BLaER1 treated with 17β-estradiol and CSF1 and Interleukin-3, amounts not matched to agents 10 nM and 100 nM (cell line): ENCODE measurements around the gene GRM5.

Source experiments
- H3K27ac ChIP-seq, 11 experiments: shearing (Covaris generic); formaldehyde crosslinking; 2 replicates each; pipeline ENCODE4 v1.8.1; 2022
- H3K27me3 ChIP-seq, 11 experiments: shearing (Covaris generic); formaldehyde crosslinking; 2 replicates each; pipeline ENCODE4 v1.8.1; 2022
- H3K36me3 ChIP-seq, 11 experiments: shearing (Covaris generic); formaldehyde crosslinking; 2 replicates each; pipeline ENCODE4 v1.8.1; 2022
- H3K4me1 ChIP-seq, 10 experiments: shearing (Covaris generic); formaldehyde crosslinking; 2 replicates each; pipeline ENCODE4 v1.8.1; 2022
- H3K4me2 ChIP-seq, 11 experiments: shearing (Covaris generic); formaldehyde crosslinking; 2 replicates each; pipeline ENCODE4 v1.8.1; 2022
- H3K4me3 ChIP-seq, 10 experiments: shearing (Covaris generic); formaldehyde crosslinking; 2 replicates each; pipeline ENCODE4 v1.8.1; 2022
- H3K9ac ChIP-seq, 11 experiments: shearing (Covaris generic); formaldehyde crosslinking; 2 replicates each; pipeline ENCODE4 v1.8.1; 2022
- H3K9me3 ChIP-seq, 11 experiments: shearing (Covaris generic); formaldehyde crosslinking; replicated peaks in 1 of 11; 2 replicates each; pipeline ENCODE4 v1.8.1; 2022
- H4K20me1 ChIP-seq, 11 experiments: shearing (Covaris generic); formaldehyde crosslinking; 2 replicates each; pipeline ENCODE4 v1.8.1; 2022
- Cebpa-rat ChIP-seq, 11 experiments: shearing (Covaris generic); IDR thresholded peaks; 2 replicates each; pipeline ENCODE4 v1.8.1; 2022

Gene GRM5

GRCh38 chr11:88501541-88501940 lies 564.2 kb downstream of the GRM5 start:
- Histone ChIP-seq H3K27ac (no peak overlapping the region), H3K4me1 (no peaks in the 10 kb centered on the region), H3K27me3 (no peaks in the 10 kb centered on the region), H4K20me1 (no peaks in the 10 kb centered on the region), H3K9me3 (no peaks in the 10 kb centered on the region), H3K4me3 (no peak overlapping the region), H3K9ac (no peak overlapping the region), H3K4me2 (no peak overlapping the region), H3K36me3 (no peaks in the 10 kb centered on the region)
- TF ChIP-seq Cebpa-rat (IDR thresholded peaks at IDR 0.05), result no peak

- Histone ChIP-seq H3K4me3 (no peak overlapping the region), H3K27me3 (no peaks in the 10 kb centered on the region)
These were observed 569.9 kb downstream of the GRM5 start for GRCh38 chr11:88495836-88496235.

GRCh38 chr11:88494848-88495247 lies 570.9 kb downstream of the GRM5 start:
- Histone ChIP-seq H3K27ac (no peak overlapping the region), H3K36me3 (no peaks in the 10 kb centered on the region), H3K4me3 (no peak overlapping the region), H3K9me3 (no peaks in the 10 kb centered on the region), H3K4me1 (no peaks in the 10 kb centered on the region), H3K9ac (no peak overlapping the region), H3K27me3 (no peaks in the 10 kb centered on the region), H4K20me1 (no peaks in the 10 kb centered on the region), H3K4me2 (no peak overlapping the region)
- TF ChIP-seq Cebpa-rat (IDR thresholded peaks at IDR 0.05), result no peak

More at GRCh38 chr11:88495836-88496235, 569.9 kb downstream of the GRM5 start:
- no peaks in the 10 kb centered on the region for H4K20me1 ChIP-seq
- no peak overlapping the region for H3K27ac ChIP-seq
- H3K36me3 ChIP-seq, result no peaks in the 10 kb centered on the region
- no peak overlapping the region for H3K4me2 ChIP-seq
- no peak overlapping the region for H3K9ac ChIP-seq
- no peaks in the 10 kb centered on the region for H3K9me3 ChIP-seq
- TF ChIP-seq Cebpa-rat (IDR thresholded peaks at IDR 0.05), result no peak
- no peaks in the 10 kb centered on the region for H3K4me1 ChIP-seq

- Histone ChIP-seq H4K20me1 (no peaks in the 10 kb centered on the region), H3K4me2 (no peak overlapping the region), H3K4me3 (no peak overlapping the region), H3K9me3 (no peaks in the 10 kb centered on the region), H3K27ac (no peak overlapping the region), H3K27me3 (no peaks in the 10 kb centered on the region), H3K4me1 (no peaks in the 10 kb centered on the region), H3K36me3 (no peaks in the 10 kb centered on the region), H3K9ac (no peak overlapping the region)
- no peak for TF ChIP-seq Cebpa-rat (IDR thresholded peaks at IDR 0.05)
These were observed 574.1 kb downstream of the GRM5 start for GRCh38 chr11:88491674-88492073.

DNA sequence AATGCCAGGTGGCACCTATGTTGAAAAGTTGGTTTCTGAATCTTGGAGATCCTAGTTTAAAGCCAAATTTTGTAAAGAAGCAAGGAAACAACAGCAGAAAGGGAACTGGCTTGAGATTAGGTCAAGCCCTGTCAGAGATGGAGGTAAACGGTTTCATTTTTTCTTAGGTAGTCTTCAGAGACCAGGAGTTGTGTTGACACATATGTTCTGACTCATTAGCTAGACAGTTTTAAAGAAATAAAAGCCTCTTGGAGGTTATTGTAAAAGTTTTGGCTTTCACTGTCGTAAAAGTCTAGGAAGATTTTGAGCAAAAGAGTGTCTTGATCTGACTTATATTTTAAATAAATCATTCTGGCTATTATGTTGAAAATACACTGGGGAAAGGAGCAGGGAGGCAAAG lies 576.8 kb downstream of the GRM5 start:
- no peak overlapping the region for H3K4me2 ChIP-seq
- TF ChIP-seq Cebpa-rat (IDR thresholded peaks at IDR 0.05), result no peak

DNA sequence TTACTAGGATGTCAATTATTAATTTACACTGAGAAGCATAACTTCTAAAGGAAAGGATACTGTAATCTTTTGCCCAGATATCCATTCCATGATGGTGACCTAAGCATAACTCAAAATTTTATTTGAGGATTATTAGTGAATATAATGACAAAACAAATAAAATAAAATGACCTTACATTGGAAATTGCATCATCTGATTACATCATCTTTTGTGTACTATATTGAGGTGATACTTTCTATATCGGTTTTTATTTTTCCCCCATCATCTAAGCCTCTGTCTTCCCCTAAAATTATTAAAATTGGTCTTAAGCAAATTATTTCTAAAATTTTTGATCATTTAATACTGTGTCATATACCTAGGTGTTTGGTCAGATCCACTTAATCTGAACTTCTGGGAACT lies 578.1 kb downstream of the GRM5 start:
- Histone ChIP-seq H3K4me1 (no peaks in the 10 kb centered on the region), H4K20me1 (no peaks in the 10 kb centered on the region), H3K9me3 (no peaks in the 10 kb centered on the region), H3K4me3 (no peak overlapping the region), H3K4me2 (no peak overlapping the region), H3K27ac (no peak overlapping the region), H3K36me3 (no peaks in the 10 kb centered on the region), H3K27me3 (no peaks in the 10 kb centered on the region), H3K9ac (no peak overlapping the region)
- TF ChIP-seq Cebpa-rat (IDR thresholded peaks at IDR 0.05), result no peak

More for the DNA sequence above, 576.8 kb downstream of the GRM5 start:
- no peak overlapping the region for H3K27ac ChIP-seq
- no peaks in the 10 kb centered on the region for H4K20me1 ChIP-seq
- H3K9ac ChIP-seq, result no peak overlapping the region
- H3K27me3 ChIP-seq, result no peaks in the 10 kb centered on the region
- no peaks in the 10 kb centered on the region for H3K36me3 ChIP-seq
- H3K4me1 ChIP-seq, result no peaks in the 10 kb centered on the region
- H3K9me3 ChIP-seq, result no peaks in the 10 kb centered on the region
- H3K4me3 ChIP-seq, result no peak overlapping the region

DNA sequence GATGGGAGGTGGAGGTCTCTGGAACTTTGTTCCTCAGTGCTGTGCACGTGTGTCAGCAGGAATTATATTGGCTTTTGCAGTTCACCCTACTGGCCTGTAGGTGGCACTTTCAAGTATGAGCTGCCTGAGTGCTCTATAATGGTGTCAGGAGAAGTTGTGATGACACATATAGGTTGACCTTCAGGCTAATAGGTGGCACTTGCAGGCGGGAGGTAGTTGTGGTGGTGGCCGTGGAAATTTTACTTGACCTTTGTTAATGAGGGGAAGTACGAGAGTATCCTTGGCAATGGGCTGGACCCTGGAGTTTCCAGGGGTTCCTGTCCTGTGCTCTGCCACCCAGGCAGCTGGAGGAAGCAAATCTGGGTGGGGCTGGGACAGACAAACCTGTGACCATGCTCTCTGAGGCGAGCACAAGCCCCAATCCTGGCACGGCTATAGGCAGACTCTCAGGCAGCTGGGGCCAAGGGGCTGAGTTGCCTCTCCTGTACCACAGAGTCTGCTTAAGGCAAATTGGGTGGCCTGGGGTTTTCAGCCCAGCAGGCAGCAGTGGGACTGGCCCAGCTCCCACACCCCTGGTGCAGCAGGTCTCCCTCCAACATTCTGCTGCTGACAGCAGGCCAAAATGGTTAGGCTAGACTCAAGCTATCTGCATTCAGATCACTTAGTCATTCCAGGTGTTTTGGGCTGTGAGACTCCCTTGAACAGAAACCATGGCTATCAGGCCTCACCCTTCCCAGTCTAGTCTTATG lies 580.7 kb downstream of the GRM5 start:
- Histone ChIP-seq H4K20me1 (no peaks in the 10 kb centered on the region), H3K36me3 (no peaks in the 10 kb centered on the region), H3K4me2 (no peak overlapping the region), H3K9ac (no peak overlapping the region), H3K27me3 (no peaks in the 10 kb centered on the region), H3K4me1 (no peaks in the 10 kb centered on the region), H3K9me3 (no peaks in the 10 kb centered on the region), H3K4me3 (no peak overlapping the region), H3K27ac (no peak overlapping the region)
- no peak for TF ChIP-seq Cebpa-rat (IDR thresholded peaks at IDR 0.05)

DNA sequence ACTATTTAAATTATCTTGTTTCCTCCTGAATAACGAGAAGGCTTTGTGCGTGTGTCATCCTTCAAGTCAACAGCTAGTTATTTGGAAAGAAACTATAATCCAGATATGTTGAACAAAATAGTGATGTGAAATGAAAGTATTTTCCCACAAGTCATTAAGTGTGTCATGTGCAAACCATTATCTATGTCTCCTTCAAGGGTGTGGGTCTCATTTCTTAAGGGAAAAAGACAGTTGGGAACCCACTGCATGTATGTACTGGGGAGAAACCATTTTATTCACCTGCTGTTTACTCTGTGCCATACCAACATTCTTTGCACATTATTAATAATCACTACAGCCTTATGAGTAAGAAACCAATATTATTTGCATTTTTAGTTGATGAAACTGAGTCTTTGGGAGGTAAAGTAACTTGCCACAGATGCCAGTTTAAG lies 582.9 kb downstream of the GRM5 start:
- Histone ChIP-seq H3K9ac (no peak overlapping the region), H3K4me3 (no peak overlapping the region)
- no peak for TF ChIP-seq Cebpa-rat (IDR thresholded peaks at IDR 0.05)

DNA sequence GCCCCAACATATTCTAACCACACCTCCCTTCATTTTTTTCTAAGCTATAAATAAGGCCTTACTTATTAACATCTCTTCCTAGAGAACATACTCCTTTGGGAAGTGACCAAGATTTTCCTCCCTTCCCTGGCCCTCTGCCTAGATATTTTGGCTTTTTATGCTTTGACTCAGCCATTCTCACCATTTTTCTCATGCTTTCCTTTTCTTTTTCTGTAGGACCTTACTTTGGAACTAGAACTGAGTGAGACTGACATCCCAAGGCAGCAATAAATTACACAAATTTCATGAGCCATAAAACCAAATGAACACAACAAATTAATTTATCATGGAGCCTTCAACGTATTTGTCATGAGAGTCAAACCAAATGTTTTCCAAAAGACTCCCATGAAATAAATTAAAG lies 585.6 kb downstream of the GRM5 start:
- Histone ChIP-seq H3K4me2 (no peak overlapping the region), H3K27ac (no peak overlapping the region)

More for the DNA sequence above, 582.9 kb downstream of the GRM5 start:
- Histone ChIP-seq H3K9me3 (no peaks in the 10 kb centered on the region), H3K4me1 (no peaks in the 10 kb centered on the region), H3K4me2 (no peak overlapping the region), H3K27me3 (no peaks in the 10 kb centered on the region), H3K36me3 (no peaks in the 10 kb centered on the region), H3K27ac (no peak overlapping the region), H4K20me1 (no peaks in the 10 kb centered on the region)

GRCh38 chr11:88478136-88478815 lies 587.5 kb downstream of the GRM5 start:
- Histone ChIP-seq H3K9me3 (no peaks in the 10 kb centered on the region), H3K4me3 (no peak overlapping the region), H3K9ac (no peak overlapping the region), H3K27me3 (no peaks in the 10 kb centered on the region), H4K20me1 (no peaks in the 10 kb centered on the region), H3K4me1 (peaks cover 0 to 15% (median 0%) of the 10 kb centered on the region in 10 experiments; a peak in 5 of 20 replicates), H3K36me3 (no peaks in the 10 kb centered on the region), H3K4me2 (no peak overlapping the region), H3K27ac (no peak overlapping the region)
- no peak for TF ChIP-seq Cebpa-rat (IDR thresholded peaks at IDR 0.05)

More for the DNA sequence above, 585.6 kb downstream of the GRM5 start:
- Histone ChIP-seq H4K20me1 (no peaks in the 10 kb centered on the region), H3K4me1 (peaks cover 0 to under 1% (median 0%) of the 10 kb centered on the region in 10 experiments; a peak in 3 of 20 replicates), H3K27me3 (no peaks in the 10 kb centered on the region), H3K9ac (no peak overlapping the region), H3K9me3 (no peaks in the 10 kb centered on the region), H3K36me3 (no peaks in the 10 kb centered on the region), H3K4me3 (no peak overlapping the region)
- TF ChIP-seq Cebpa-rat (IDR thresholded peaks at IDR 0.05), result no peak
